ENCODE measurements around the gene CDKN2AIP.

CDKN2AIP gene, protein sequence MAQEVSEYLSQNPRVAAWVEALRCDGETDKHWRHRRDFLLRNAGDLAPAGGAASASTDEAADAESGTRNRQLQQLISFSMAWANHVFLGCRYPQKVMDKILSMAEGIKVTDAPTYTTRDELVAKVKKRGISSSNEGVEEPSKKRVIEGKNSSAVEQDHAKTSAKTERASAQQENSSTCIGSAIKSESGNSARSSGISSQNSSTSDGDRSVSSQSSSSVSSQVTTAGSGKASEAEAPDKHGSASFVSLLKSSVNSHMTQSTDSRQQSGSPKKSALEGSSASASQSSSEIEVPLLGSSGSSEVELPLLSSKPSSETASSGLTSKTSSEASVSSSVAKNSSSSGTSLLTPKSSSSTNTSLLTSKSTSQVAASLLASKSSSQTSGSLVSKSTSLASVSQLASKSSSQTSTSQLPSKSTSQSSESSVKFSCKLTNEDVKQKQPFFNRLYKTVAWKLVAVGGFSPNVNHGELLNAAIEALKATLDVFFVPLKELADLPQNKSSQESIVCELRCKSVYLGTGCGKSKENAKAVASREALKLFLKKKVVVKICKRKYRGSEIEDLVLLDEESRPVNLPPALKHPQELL

DNA sequence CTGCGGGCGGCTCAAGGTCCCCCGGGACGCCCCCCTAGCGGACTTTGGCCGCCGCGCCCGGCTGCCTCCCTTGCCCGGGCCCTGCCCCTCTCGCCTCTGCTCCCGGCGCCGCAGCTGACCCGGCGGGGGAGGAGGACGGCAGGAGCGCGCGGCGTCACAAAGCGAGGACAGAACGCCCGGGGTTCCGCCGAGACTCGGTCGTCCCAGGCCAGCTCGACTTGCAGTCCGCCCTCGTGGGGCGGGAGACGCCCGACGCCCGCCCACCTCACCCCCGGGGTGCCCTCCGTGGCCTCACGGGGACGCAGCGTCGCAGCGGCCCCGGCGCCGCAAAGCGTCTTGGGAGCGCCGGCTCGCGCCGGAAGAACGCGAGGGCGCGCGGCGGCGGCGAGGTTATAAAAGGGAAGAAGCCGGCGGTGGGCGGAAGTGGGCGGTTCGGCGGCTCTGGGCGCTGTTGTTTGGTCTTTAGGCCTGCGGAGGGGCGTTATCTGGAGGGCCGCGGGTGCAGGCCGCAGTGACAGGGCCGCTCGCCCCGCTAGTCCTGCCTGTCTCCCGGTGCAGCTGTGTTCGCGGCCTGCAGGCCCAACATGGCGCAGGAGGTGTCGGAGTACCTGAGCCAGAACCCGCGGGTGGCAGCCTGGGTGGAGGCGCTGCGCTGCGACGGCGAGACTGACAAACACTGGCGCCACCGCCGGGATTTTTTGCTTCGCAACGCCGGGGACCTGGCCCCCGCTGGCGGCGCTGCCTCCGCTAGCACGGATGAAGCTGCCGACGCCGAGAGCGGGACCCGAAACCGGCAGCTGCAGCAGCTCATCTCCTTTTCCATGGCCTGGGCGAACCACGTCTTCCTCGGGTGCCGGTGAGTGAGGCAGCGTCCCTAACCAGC lies at the start of gene CDKN2AIP:
TSS of gene CDKN2AIP (plus strand) at position 423 of the 883 bp plus-strand sequence. CDS start at position 585, 162 bp downstream.
- Histone ChIP-seq H3K36me3 (peaks cover 36 to 40% (median 38%) of the 10 kb centered on the region in 11 experiments), H3K27ac (peak within 1 kb of the TSS; percentile 96 to 99 (median 98)), H4K20me1 (peaks cover 0 to 45% (median 37%) of the 10 kb centered on the region in 11 experiments; a peak in 15 of 22 replicates), H3K4me3 (peak within 1 kb of the TSS; percentile 81 to 99 (median 90)), H3K9ac (peak within 1 kb of the TSS; percentile 94 to 99 (median 96)), H3K4me2 (peak within 1 kb of the TSS; percentile 81 to 94 (median 86)), H3K9me3 (replicated peaks in 1 of 11) (no peaks in the 10 kb centered on the region), H3K27me3 (no peaks in the 10 kb centered on the region), H3K4me1 (peaks cover 31 to 52% (median 49%) of the 10 kb centered on the region in 10 experiments)
- TF ChIP-seq Cebpa-rat (IDR thresholded peaks at IDR 0.05), result no peak

DNA sequence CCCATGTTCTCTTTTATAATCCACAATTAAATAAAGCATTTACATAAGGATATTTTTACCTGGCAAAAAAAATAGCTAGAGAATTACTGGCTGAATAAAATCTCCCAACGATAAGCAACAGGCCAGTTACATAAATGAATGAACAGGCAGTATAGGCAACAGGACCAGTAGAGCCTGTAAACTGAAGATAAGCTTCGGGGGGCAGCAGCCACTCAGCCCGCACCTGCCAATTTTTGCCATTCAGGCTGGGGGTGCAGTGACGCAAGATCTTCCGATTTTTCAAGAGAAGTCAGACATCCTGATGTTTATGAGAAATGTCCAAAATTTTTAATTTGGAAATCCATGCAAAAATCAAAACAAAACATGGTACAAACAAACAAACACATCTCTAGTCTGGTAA lies 49.0 kb upstream of the CDKN2AIP start:
- Histone ChIP-seq H3K9me3 (replicated peaks in 1 of 11) (no peaks in the 10 kb centered on the region), H3K4me1 (peaks cover 35 to 88% (median 73%) of the 10 kb centered on the region in 10 experiments), H3K27me3 (peaks cover 0 to 5% (median 0%) of the 10 kb centered on the region in 11 experiments; a peak in 1 of 22 replicates), H3K27ac (peak overlapping the region in 1 of 11 experiments; percentile 9; a peak in 2 of 22 replicates), H3K9ac (no peak overlapping the region), H3K4me3 (no peak overlapping the region), H3K4me2 (peak overlapping the region in 7 of 11 experiments; percentile 70 to 92 (median 80); a peak in 5 of 22 replicates), H4K20me1 (no peaks in the 10 kb centered on the region), H3K36me3 (no peaks in the 10 kb centered on the region)
- no peak for TF ChIP-seq Cebpa-rat (IDR thresholded peaks at IDR 0.05)

DNA sequence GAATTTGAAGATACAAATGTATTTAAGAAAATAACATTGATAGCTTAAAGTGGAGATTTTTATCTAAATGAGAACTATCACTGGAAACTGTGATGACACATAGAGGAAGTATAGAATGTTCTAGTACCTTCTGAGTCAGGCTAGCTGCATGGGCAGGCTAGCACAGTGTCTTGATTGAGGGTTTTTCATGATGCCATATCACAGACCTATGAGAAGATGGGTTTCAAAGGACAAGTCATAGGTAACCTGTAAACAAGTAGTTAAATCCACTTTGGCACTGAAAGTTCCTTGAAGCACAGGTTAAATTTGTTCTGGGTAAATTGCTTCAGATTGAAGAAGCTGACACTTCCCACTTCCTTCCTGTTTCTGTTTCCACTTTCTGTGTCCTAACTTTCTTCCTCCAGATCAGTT lies 48.2 kb upstream of the CDKN2AIP start:
- Histone ChIP-seq H3K27ac (peak overlapping the region in 6 of 11 experiments; percentile 28 to 85 (median 56); a peak in 8 of 22 replicates), H3K27me3 (peaks cover 0 to 5% (median 0%) of the 10 kb centered on the region in 11 experiments; a peak in 1 of 22 replicates), H3K4me1 (peaks cover 35 to 86% (median 69%) of the 10 kb centered on the region in 10 experiments), H3K4me2 (peak overlapping the region; percentile 52 to 96 (median 77); a peak in 21 of 22 replicates), H3K9ac (no peak overlapping the region; a peak in 1 of 22 replicates), H3K9me3 (replicated peaks in 1 of 11) (no peaks in the 10 kb centered on the region), H4K20me1 (no peaks in the 10 kb centered on the region), H3K36me3 (no peaks in the 10 kb centered on the region), H3K4me3 (no peak overlapping the region)
- TF ChIP-seq Cebpa-rat (IDR thresholded peaks at IDR 0.05), result 0 out of 22 replicates have a peak, but pooled peaks of 1 of the 11 experiments have one; percentile 20

DNA sequence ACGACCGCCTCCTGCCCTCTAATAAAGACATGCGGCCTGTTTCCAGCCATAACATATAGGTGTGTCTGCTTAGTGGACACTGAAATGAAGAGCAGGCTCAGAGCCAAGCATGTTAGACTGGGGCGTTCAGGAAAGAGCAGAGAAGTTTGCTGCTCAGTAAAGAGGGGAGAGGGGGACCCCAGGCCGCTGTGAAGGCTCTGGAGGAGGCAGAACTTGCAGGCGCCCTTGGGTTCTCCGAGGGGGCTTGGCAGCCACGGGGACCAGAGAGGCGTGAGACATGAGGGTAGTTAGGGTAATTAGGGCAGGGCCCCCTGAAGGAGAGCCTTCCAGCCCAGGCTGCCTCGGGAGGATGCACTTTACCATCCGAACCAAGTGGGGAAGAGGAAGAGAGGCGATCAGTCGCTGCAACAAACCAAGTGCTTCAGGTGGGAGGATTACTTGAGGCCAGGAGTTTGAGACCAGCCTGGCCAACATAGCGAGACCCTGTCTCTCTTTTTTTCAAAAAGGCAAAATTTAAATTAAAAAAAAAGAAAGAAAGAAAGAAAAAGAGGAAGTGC lies 46.6 kb upstream of the CDKN2AIP start:
- Histone ChIP-seq H3K9me3 (replicated peaks in 1 of 11) (no peaks in the 10 kb centered on the region), H3K9ac (peak overlapping the region; percentile 42 to 79 (median 74); a peak in 19 of 22 replicates), H3K4me3 (peak overlapping the region in 3 of 10 experiments; percentile 44 to 59 (median 49); a peak in 7 of 20 replicates), H3K4me1 (peaks cover 35 to 74% (median 54%) of the 10 kb centered on the region in 10 experiments), H3K4me2 (peak overlapping the region; percentile 76 to 99 (median 91)), H4K20me1 (no peaks in the 10 kb centered on the region), H3K27ac (peak overlapping the region; percentile 65 to 88 (median 82); a peak in 21 of 22 replicates), H3K27me3 (peaks cover 0 to 5% (median 0%) of the 10 kb centered on the region in 11 experiments; a peak in 1 of 22 replicates), H3K36me3 (no peaks in the 10 kb centered on the region)
- TF ChIP-seq Cebpa-rat (IDR thresholded peaks at IDR 0.05), result no peak

DNA sequence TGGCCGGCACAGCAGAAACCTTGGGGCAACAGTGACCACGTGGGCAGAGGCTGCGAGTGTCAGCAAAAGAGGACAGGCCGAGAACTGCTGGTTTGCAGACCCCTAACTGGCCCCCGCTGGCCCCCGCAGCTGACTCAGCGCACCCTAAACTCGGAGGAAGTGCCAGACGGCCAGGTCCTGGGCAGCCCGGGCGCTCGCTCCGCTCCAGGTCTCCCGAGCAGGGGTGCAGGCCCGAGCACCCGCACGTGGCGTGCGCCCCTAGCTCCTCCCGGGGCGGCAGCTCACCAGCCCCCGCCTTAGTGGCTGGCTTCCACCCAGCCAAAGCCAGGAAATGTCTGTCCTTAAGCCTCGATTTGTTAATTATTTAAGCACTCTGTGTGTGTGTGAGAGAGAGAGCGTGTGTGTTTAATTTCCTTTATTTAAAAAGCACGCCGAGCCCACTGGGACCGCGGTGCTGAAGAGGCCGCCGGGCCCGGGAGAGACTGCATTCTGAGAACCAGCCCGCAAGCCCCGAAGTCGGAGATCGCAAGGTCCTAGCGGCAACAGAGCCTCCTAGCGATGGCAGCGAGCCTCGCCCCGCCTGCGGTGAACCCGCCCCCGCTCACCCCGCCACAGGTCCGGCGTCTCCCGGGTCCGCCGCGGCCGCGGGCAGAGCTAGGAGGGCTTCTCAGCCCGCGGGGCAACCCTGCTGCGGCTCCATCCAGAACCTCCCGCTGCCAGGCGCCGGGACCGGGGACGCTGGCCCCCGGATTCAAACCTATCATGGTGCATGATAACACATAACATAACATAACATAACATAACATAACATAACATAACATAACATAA lies 45.9 kb upstream of the CDKN2AIP start:
- H3K27me3 ChIP-seq, result peaks cover 0 to 5% (median 0%) of the 10 kb centered on the region in 11 experiments; a peak in 1 of 22 replicates
- H3K36me3 ChIP-seq, result no peaks in the 10 kb centered on the region
- H4K20me1 ChIP-seq, result no peaks in the 10 kb centered on the region
- peaks cover 35 to 74% (median 53%) of the 10 kb centered on the region in 10 experiments for H3K4me1 ChIP-seq
- peak overlapping the region; percentile 12 to 59 (median 40); a peak in 17 of 20 replicates for H3K4me3 ChIP-seq
- no peak for TF ChIP-seq Cebpa-rat (IDR thresholded peaks at IDR 0.05)
- peak overlapping the region; percentile 76 to 99 (median 91) for H3K4me2 ChIP-seq
- no peaks in the 10 kb centered on the region for H3K9me3 ChIP-seq (replicated peaks in 1 of 11)
- H3K9ac ChIP-seq, result peak overlapping the region; percentile 42 to 79 (median 74); a peak in 21 of 22 replicates
- peak overlapping the region; percentile 65 to 88 (median 82) for H3K27ac ChIP-seq

DNA sequence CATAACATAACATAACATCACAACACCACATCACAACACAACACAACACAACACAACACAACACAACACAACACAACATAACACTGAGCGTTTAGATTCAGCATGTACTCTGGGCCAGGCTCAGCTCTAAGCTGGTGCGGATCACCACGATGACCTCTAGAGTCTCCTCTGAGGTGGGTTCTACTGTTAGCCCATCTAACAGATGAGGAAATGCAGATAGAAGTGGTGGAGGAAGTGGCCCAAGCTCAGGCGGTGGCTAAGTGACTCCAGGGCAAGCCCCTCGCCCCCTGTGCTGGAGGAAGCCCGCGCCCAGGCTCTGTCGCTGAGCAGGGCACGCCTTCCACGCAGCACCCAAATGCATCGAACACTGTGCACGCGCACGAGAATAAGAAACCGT lies 45.3 kb upstream of the CDKN2AIP start:
- Histone ChIP-seq H3K27ac (peak overlapping the region in 7 of 11 experiments; percentile 79 to 88 (median 83); a peak in 9 of 22 replicates), H3K4me3 (peak overlapping the region in 3 of 10 experiments; percentile 32 to 44 (median 40); a peak in 5 of 20 replicates), H3K4me2 (peak overlapping the region; percentile 76 to 99 (median 91)), H4K20me1 (no peaks in the 10 kb centered on the region), H3K9ac (peak overlapping the region in 5 of 11 experiments; percentile 74 to 77 (median 74); a peak in 7 of 22 replicates), H3K27me3 (peaks cover 0 to 5% (median 0%) of the 10 kb centered on the region in 11 experiments; a peak in 1 of 22 replicates), H3K9me3 (replicated peaks in 1 of 11) (no peaks in the 10 kb centered on the region), H3K4me1 (peaks cover 35 to 72% (median 54%) of the 10 kb centered on the region in 10 experiments), H3K36me3 (no peaks in the 10 kb centered on the region)
- TF ChIP-seq Cebpa-rat (IDR thresholded peaks at IDR 0.05), result no peak

DNA sequence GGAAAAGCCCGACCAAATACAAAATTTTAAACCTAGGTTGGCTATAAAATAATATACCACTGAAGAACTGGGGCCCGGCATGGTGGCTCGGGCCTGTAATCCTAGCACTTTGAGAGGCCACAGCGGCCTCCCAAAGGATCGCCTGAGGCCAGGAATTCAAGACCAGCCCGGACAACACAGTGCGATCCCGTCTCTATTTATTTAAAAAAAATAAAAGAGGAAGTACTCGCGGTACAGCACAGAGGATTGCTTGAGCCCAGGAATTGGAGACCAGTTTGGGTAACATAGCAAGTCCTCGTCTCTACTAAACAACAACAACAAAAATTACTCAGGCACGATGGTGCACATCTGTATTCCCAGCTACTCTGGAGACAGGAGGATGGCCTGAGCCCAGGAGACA lies 44.8 kb upstream of the CDKN2AIP start:
- Histone ChIP-seq H3K27ac (peak overlapping the region in 3 of 11 experiments; percentile 79 to 88 (median 85); a peak in 2 of 22 replicates), H4K20me1 (no peaks in the 10 kb centered on the region), H3K36me3 (no peaks in the 10 kb centered on the region), H3K4me3 (no peak overlapping the region), H3K9ac (no peak overlapping the region), H3K4me1 (peaks cover 35 to 69% (median 53%) of the 10 kb centered on the region in 10 experiments), H3K27me3 (peaks cover 0 to 5% (median 0%) of the 10 kb centered on the region in 11 experiments; a peak in 1 of 22 replicates), H3K4me2 (peak overlapping the region; percentile 38 to 99 (median 91); a peak in 18 of 22 replicates), H3K9me3 (replicated peaks in 1 of 11) (no peaks in the 10 kb centered on the region)
- no peak for TF ChIP-seq Cebpa-rat (IDR thresholded peaks at IDR 0.05)

Measured in BLaER1 treated with 17β-estradiol and CSF1 and Interleukin-3, amounts not matched to agents 10 nM and 100 nM (cell line).